Fibroblast of lung (primary cell): ENCODE results near the gene LRRC8C. TPM values are rescaled to one million over a fixed set of nuclear protein-coding genes. Genes with fewer than 3 reads are reported as not detected.

ENCODE experiments used
- DNase-seq, 2 donors: peaks; one replicate each; pipeline versions ENCODE4 v3.0.0 to v3.0.0-alpha.2; 2010; ENCODE audit warnings: low read depth in 2 of 2
- H2AFZ ChIP-seq: 2 replicates; pipeline ENCODE4 v1.5.1; 2012; ENCODE audit warnings: low read length, control low read depth, inconsistent platforms
- H3K27ac ChIP-seq: 2 replicates; pipeline ENCODE4 v1.5.1; 2011; ENCODE audit warnings: low read length, control low read depth; ENCODE audit not compliant: insufficient read depth
- H3K27me3 ChIP-seq: 2 replicates; pipeline ENCODE4 v1.5.1; 2011; ENCODE audit warnings: mild to moderate bottlenecking, low read length; ENCODE audit not compliant: control insufficient read depth, insufficient read depth
- H3K36me3 ChIP-seq: 2 replicates; pipeline ENCODE4 v1.5.1; 2011; ENCODE audit warnings: low read length; ENCODE audit not compliant: control insufficient read depth, insufficient read depth
- H3K4me1 ChIP-seq: 2 replicates; pipeline ENCODE4 v1.5.1; 2011; ENCODE audit warnings: low read length; ENCODE audit not compliant: control insufficient read depth, insufficient read depth; ENCODE audit errors: extremely low read depth
- H3K4me2 ChIP-seq: 2 replicates; pipeline ENCODE4 v1.5.1; 2011; ENCODE audit warnings: low read length, control low read depth; ENCODE audit not compliant: insufficient read depth; ENCODE audit errors: extremely low read depth
- H3K4me3 ChIP-seq, 4 experiments: fragments of 200-600 bp in 1 of 4; sonication (generic) in 1 of 4; replicated peaks in 1 of 4; 2 replicates each; pipeline ENCODE4 v1.5.1; 2011 to 2016; ENCODE audit warnings: low read length in 4 of 4, low read depth in 3 of 4, mild to moderate bottlenecking in 3 of 4, control low read depth in 2 of 4, inconsistent platforms in 1 of 4, mixed read lengths in 1 of 4; ENCODE audit not compliant: insufficient read depth in 1 of 4; ENCODE audit errors: control extremely low read depth in 1 of 4
- H3K79me2 ChIP-seq: 2 replicates; pipeline ENCODE4 v1.5.1; 2012; ENCODE audit warnings: mild to moderate bottlenecking, low read length, inconsistent platforms; ENCODE audit not compliant: control insufficient read depth, insufficient read depth
- H3K9ac ChIP-seq: 2 replicates; pipeline ENCODE4 v1.5.1; 2011; ENCODE audit warnings: mild to moderate bottlenecking, low read length, control low read depth; ENCODE audit not compliant: insufficient read depth
- H3K9me3 ChIP-seq: 2 replicates; pipeline ENCODE4 v1.5.1; 2012; ENCODE audit warnings: low read depth, low read length; ENCODE audit not compliant: control insufficient read depth, insufficient read depth
- H4K20me1 ChIP-seq: 2 replicates; pipeline ENCODE4 v1.5.1; 2011; ENCODE audit warnings: low read length; ENCODE audit not compliant: control insufficient read depth, insufficient read depth; ENCODE audit errors: extremely low read depth
- EZH2 ChIP-seq: IDR thresholded peaks from 2 replicates; pipeline ENCODE4 v1.5.1; 2012; ENCODE audit warnings: low read length, control low read depth, mild to moderate bottlenecking; ENCODE audit errors: missing control alignments
- polyA plus RNA-seq, 2 donors: library from polyadenylated mRNA; depleted of rRNA in 1 of 2; stranded (reverse) in 1 of 2; unstranded in 1 of 2; fragments of >200 nt; gene quantifications; 2 replicates each; pipeline ENCODE4 v1.2.1, GENCODE V29; 2011 to 2012; ENCODE audit warnings: missing spikeins in 1 of 2
- total RNA-seq: library from RNA; depleted of rRNA; stranded (reverse); fragments of >200 nt; gene quantifications from 2 replicates; pipeline ENCODE4 v1.2.1, GENCODE V29; 2014
- TF ChIP-seq, protein P1 (sequence below), 2 donors: IDR thresholded peaks in 1 of 2; conservative IDR thresholded peaks in 1 of 2; 1 replicate in 1 of 2; 2 replicates in 1 of 2; pipeline ENCODE4 v1.5.1; 2011 to 2012; ENCODE audit warnings: low read length in 2 of 2, control low read depth in 1 of 2, inconsistent platforms in 1 of 2, low read depth in 1 of 2, mild to moderate bottlenecking in 1 of 2

LRRC8C gene
- total and polyA plus RNA-seq, 2 donors (not counting 1 experiment from before 2014, with no cell fraction given) = 5.4 to 13.2 TPM

DNA sequence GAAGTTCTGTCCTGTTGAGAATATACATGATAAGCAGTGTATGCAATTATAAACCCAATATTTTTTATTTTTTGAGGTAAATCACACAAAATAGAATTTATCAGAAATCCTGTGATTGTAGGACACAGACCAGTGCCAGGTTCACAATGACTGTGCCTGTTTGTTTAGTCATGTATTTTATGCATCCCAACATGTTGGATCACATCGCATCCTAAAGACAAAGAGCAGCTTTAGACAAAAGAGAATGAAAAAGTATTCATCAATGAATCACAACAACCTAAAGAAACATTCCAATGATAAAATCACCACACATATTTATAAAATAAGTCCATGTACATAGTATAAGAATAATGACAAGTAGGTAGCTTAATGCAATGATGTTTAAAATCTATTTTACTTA lies 134.7 kb downstream of the LRRC8C start:
- no peak overlapping the region for H2AFZ ChIP-seq
- TF ChIP-seq, protein P1, sequence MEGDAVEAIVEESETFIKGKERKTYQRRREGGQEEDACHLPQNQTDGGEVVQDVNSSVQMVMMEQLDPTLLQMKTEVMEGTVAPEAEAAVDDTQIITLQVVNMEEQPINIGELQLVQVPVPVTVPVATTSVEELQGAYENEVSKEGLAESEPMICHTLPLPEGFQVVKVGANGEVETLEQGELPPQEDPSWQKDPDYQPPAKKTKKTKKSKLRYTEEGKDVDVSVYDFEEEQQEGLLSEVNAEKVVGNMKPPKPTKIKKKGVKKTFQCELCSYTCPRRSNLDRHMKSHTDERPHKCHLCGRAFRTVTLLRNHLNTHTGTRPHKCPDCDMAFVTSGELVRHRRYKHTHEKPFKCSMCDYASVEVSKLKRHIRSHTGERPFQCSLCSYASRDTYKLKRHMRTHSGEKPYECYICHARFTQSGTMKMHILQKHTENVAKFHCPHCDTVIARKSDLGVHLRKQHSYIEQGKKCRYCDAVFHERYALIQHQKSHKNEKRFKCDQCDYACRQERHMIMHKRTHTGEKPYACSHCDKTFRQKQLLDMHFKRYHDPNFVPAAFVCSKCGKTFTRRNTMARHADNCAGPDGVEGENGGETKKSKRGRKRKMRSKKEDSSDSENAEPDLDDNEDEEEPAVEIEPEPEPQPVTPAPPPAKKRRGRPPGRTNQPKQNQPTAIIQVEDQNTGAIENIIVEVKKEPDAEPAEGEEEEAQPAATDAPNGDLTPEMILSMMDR (conservative IDR thresholded peaks at IDR 0.05 in 1 of 2, IDR thresholded peaks at IDR 0.05 in 1 of 2; ENCODE audit: low read depth in 1 of 2, low read length in 2 of 2) = no peak
- no peak for TF ChIP-seq EZH2

More for the DNA sequence above, 134.7 kb downstream of the LRRC8C start:
- no peaks in the 10 kb centered on the region for H3K9me3 ChIP-seq
- peaks cover 2% of the 10 kb centered on the region for H3K4me1 ChIP-seq
- H3K4me3 ChIP-seq = no peak overlapping the region
- no peak overlapping the region for H3K27ac ChIP-seq
- no peak overlapping the region for H3K4me2 ChIP-seq
- H3K9ac ChIP-seq = no peak overlapping the region
- no peaks in the 10 kb centered on the region for H3K79me2 ChIP-seq
- no peaks in the 10 kb centered on the region for H3K36me3 ChIP-seq
- no peak for DNase-seq
- H3K27me3 ChIP-seq = no peaks in the 10 kb centered on the region
- H4K20me1 ChIP-seq = no peaks in the 10 kb centered on the region

Other genes starting within 250 kb of the LRRC8C start
- 0.77 and 0.83 TPM in 2 replicates for gene LRRC8B, start 108.3 kb upstream of the LRRC8C start, total RNA-seq
- 1.7 and 2.8 TPM in 2 replicates for gene LRRC8B, start 108.3 kb upstream of the LRRC8C start, polyA plus RNA-seq
- gene LRRC8D, start 187.9 kb downstream of the LRRC8C start, total RNA-seq = 28.8 and 41.0 TPM in 2 replicates
- 40.0 and 58.1 TPM in 2 replicates for gene LRRC8D, start 187.9 kb downstream of the LRRC8C start, polyA plus RNA-seq